ENCODE results near the gene DYNLL2. TPM values are rescaled to one million over a fixed set of nuclear protein-coding genes. Genes with fewer than 3 reads are reported as not detected.
"Not testable (repeated sequence)": the region's sequence is repeated elsewhere in the genome, so short reads cannot be mapped to it uniquely, and the experiment has no call there.

Gene DYNLL2
- total RNA-seq, 2 experiments from 2014 or later: 25.6 to 26.1 TPM

DNA sequence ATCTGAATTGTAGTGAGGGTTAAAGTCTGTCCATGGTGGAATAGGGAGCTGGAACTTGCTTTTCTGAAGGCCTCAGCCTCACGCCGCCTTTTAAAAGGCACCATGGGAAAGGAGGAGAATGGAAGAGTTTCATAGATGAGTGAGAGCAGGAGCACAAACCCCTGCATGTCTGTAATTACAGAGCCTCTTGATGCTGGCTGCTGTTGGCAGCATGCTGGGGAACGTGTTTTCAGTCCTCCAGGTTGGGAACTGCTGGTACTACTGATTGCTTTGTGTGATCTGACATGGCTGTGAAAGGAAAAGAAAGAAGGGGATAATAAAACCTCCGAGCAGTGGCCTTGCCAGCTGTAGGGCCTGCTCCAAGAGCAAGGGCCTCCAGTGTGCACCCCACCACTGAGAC, 16.8 kb upstream of the DYNLL2 start:
- Mint-ChIP-seq H3K4me1 (ENCODE audit: low read depth) (no peaks in the 10 kb centered on the region), H3K4me3 (no peak overlapping the region), H3K27ac (no peak overlapping the region), H3K9me3 (no peaks in the 10 kb centered on the region), H3K36me3 (ENCODE audit: low read depth) (no peaks in the 10 kb centered on the region), H3K27me3 (peaks cover 12% of the 10 kb centered on the region)
- TF ChIP-seq, protein P1, sequence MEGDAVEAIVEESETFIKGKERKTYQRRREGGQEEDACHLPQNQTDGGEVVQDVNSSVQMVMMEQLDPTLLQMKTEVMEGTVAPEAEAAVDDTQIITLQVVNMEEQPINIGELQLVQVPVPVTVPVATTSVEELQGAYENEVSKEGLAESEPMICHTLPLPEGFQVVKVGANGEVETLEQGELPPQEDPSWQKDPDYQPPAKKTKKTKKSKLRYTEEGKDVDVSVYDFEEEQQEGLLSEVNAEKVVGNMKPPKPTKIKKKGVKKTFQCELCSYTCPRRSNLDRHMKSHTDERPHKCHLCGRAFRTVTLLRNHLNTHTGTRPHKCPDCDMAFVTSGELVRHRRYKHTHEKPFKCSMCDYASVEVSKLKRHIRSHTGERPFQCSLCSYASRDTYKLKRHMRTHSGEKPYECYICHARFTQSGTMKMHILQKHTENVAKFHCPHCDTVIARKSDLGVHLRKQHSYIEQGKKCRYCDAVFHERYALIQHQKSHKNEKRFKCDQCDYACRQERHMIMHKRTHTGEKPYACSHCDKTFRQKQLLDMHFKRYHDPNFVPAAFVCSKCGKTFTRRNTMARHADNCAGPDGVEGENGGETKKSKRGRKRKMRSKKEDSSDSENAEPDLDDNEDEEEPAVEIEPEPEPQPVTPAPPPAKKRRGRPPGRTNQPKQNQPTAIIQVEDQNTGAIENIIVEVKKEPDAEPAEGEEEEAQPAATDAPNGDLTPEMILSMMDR (IDR thresholded peaks at IDR 0.05): no peak
- intact Hi-C loops (cut with micrococcal nuclease): no loop called here
- no peak for DNase-seq
- ChIA-PET POLR2A (interaction anchor here (0.9 kb wide), 1 partner anchor 19 kb away, joined by 3 read pairs; no protein-coding TSS in a partner anchor), CTCF (no interaction called here)
- ATAC-seq: no peak

GRCh38 chr17:58072862-58073261, 10.4 kb upstream of the DYNLL2 start:
- no peak for DNase-seq
- Mint-ChIP-seq H3K27ac (no peak overlapping the region), H3K4me3 (no peak overlapping the region), H3K4me1 (ENCODE audit: low read depth) (no peaks in the 10 kb centered on the region), H3K36me3 (ENCODE audit: low read depth) (no peaks in the 10 kb centered on the region), H3K27me3 (peaks cover 14% of the 10 kb centered on the region), H3K9me3 (no peaks in the 10 kb centered on the region)
- POLR2A ChIA-PET: no interaction called here
- TF ChIP-seq, protein P1 (IDR thresholded peaks at IDR 0.05): no peak
- CTCF ChIA-PET: no interaction called here
- no peak for ATAC-seq
- intact Hi-C loops (cut with micrococcal nuclease): no loop called here

- DNase-seq, ATAC-seq: not testable (repeated sequence)
Observed at GRCh38 chr17:58073266-58073665, 10.0 kb upstream of the DYNLL2 start.

GRCh38 chr17:58074406-58074805, 8.8 kb upstream of the DYNLL2 start:
- CTCF ChIA-PET; H3K9me3 Mint-ChIP-seq; intact Hi-C loops (cut with micrococcal nuclease); H3K4me1 Mint-ChIP-seq (ENCODE audit: low read depth); POLR2A ChIA-PET; H3K36me3 Mint-ChIP-seq (ENCODE audit: low read depth); H3K27ac Mint-ChIP-seq; ATAC-seq; DNase-seq; H3K4me3 Mint-ChIP-seq: not testable (repeated sequence)
- peaks cover 11% of the 10 kb centered on the region for H3K27me3 Mint-ChIP-seq

More at GRCh38 chr17:58073266-58073665, 10.0 kb upstream of the DYNLL2 start:
- H3K4me1 Mint-ChIP-seq (ENCODE audit: low read depth); CTCF ChIA-PET; H3K4me3 Mint-ChIP-seq; intact Hi-C loops (cut with micrococcal nuclease); POLR2A ChIA-PET; H3K27ac Mint-ChIP-seq; H3K36me3 Mint-ChIP-seq (ENCODE audit: low read depth); H3K9me3 Mint-ChIP-seq: not testable (repeated sequence)
- H3K27me3 Mint-ChIP-seq: peaks cover 14% of the 10 kb centered on the region

DNA sequence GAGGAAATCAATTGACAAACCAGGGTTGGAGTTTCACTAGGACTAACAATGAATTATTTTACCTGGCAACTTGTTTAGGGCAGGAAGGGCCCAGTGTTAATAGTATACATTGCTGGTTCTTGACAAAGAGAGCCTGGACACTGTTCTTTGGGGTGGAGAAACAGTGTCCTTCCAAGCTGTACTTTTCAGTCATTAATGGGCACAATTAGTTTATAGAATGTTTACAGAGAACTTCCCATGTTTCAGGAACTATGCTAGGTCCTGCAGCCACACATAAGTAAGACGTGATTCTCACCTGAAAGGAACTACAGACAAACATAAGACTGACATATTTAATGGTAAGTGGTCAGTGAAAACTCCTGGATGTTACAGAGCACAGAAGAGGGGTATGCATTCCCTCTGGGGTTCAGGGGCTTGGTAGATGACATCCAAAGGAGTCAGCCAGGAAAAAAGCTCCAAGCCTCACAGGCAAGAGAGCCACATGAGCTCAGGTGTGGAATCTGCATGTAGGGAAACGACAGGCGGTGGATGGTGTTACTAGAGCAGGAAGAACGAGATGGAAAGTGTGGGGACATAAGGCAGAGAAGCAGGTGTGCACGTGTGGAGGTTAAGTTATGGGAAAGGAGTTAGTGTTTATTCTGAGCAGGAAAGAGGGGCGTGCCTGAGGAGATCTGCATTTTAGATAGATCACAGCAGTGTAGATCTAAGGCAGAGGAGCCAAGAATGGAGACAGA, 3.8 kb upstream of the DYNLL2 start:
- ATAC-seq (no peak), DNase-seq (no peak)
- Mint-ChIP-seq H3K27me3 (no peaks in the 10 kb centered on the region), H3K4me1 (ENCODE audit: low read depth) (peaks cover 2% of the 10 kb centered on the region), H3K4me3 (no peak overlapping the region), H3K36me3 (ENCODE audit: low read depth) (no peaks in the 10 kb centered on the region), H3K9me3 (no peaks in the 10 kb centered on the region), H3K27ac (no peak overlapping the region)
- POLR2A ChIA-PET: no interaction called here
- intact Hi-C loops (cut with micrococcal nuclease): no loop called here
- TF ChIP-seq, protein P1 (IDR thresholded peaks at IDR 0.05): no peak
- CTCF ChIA-PET: no interaction called here

GRCh38 chr17:58081646-58082340, 1.4 kb upstream of the DYNLL2 start:
- DNase-seq (no peak), ATAC-seq (no peak)
- CTCF ChIA-PET: interaction anchor here (1.3 kb wide), 1 partner anchor 76 kb away, joined by 3 read pairs; no protein-coding TSS in a partner anchor
- Mint-ChIP-seq H3K27me3 (no peaks in the 10 kb centered on the region), H3K4me1 (ENCODE audit: low read depth) (peaks cover 24% of the 10 kb centered on the region), H3K9me3 (no peaks in the 10 kb centered on the region), H3K27ac (no peak overlapping the region), H3K36me3 (ENCODE audit: low read depth) (peaks cover 20% of the 10 kb centered on the region), H3K4me3 (no peak overlapping the region)
- intact Hi-C loops (cut with micrococcal nuclease): no loop called here
- POLR2A ChIA-PET: interaction anchor here (0.6 to 6.2 kb wide), 2 partner anchors 44 to 74 kb away, joined by 4 to 50 read pairs; partner anchors contain the start of gene SRSF1
- TF ChIP-seq, protein P1 (IDR thresholded peaks at IDR 0.05): no peak

All from activated CD8-positive, alpha-beta T cell treated with anti-CD3 and anti-CD28 coated beads for 36 hours (primary cell).